HFF-Myc (cell line): ENCODE data around the gene ABCG4.
"Not testable (repeated sequence)": the region's sequence is repeated elsewhere in the genome, so short reads cannot be mapped to it uniquely, and the experiment has no call there.

Experiments
- DNase-seq: peaks from one replicate; pipeline ENCODE4 v3.0.0-alpha.2; 2011; ENCODE audit warnings: low read depth; ENCODE audit errors: extremely low read depth
- H3K4me3 ChIP-seq: replicated peaks from 2 replicates; pipeline ENCODE4 v1.5.1; 2011; ENCODE audit warnings: low read depth, mild to moderate bottlenecking, control low read depth, low read length
- CTCF ChIP-seq: IDR thresholded peaks from 2 replicates; pipeline ENCODE4 v1.5.1; 2012; ENCODE audit warnings: mild to moderate bottlenecking, low read depth, low read length, control low read depth; ENCODE audit errors: missing control alignments

Gene ABCG4

GRCh38 chr11:119196833-119197483, 48.1 kb downstream of the ABCG4 start:
- peak; percentile 82 for TF ChIP-seq CTCF
- peak; percentile 78 for DNase-seq
- H3K4me3 ChIP-seq = no peak overlapping the region

- H3K4me3 ChIP-seq = no peak overlapping the region
- no peak for DNase-seq
- TF ChIP-seq CTCF = no peak
Measured at GRCh38 chr11:119198925-119199324, 50.1 kb downstream of the ABCG4 start.

GRCh38 chr11:119201236-119201635, 52.4 kb downstream of the ABCG4 start:
- H3K4me3 ChIP-seq, DNase-seq: not testable (repeated sequence)

- no peak overlapping the region for H3K4me3 ChIP-seq
- no peak for DNase-seq
- TF ChIP-seq CTCF = no peak
Measured at GRCh38 chr11:119202554-119202953, 53.7 kb downstream of the ABCG4 start.

- no peak for TF ChIP-seq CTCF
- H3K4me3 ChIP-seq = no peak overlapping the region
- DNase-seq = no peak
Measured at GRCh38 chr11:119204066-119204465, 55.2 kb downstream of the ABCG4 start.

- DNase-seq = no peak
- peak overlapping the region; percentile 81 for H3K4me3 ChIP-seq
- no peak for TF ChIP-seq CTCF
Measured at GRCh38 chr11:119205080-119205479, 56.2 kb downstream of the ABCG4 start.

- TF ChIP-seq CTCF = peak; percentile 78
- peak within 1 kb of the TSS; percentile 81 for H3K4me3 ChIP-seq
- peak; percentile 72 for DNase-seq
Measured at GRCh38 chr11:119205574-119206510, 57.0 kb downstream of the ABCG4 start, which contains the start of gene CBL. CBL (plus strand) TSS chr11:119206339; CDS start chr11:119206418, 79 bp downstream.
